GM06990 (cell line): ENCODE data around the gene MUSTN1.

ENCODE experiments used
- DNase-seq: peaks from one replicate; pipeline ENCODE4 v3.0.0-alpha.2; 2011; ENCODE audit not compliant: insufficient read length; ENCODE audit errors: extremely low read depth
- H3K27me3 ChIP-seq: replicated peaks from 2 replicates; pipeline ENCODE4 v1.6.0; 2011; ENCODE audit warnings: low read length; ENCODE audit not compliant: control insufficient read depth, insufficient read depth
- H3K36me3 ChIP-seq: 2 replicates; pipeline ENCODE4 v1.5.1; 2011; ENCODE audit warnings: low read length; ENCODE audit not compliant: control insufficient read depth, insufficient read depth
- H3K4me3 ChIP-seq: replicated peaks from 2 replicates; pipeline ENCODE4 v1.5.1; 2011; ENCODE audit warnings: low read depth, mild to moderate bottlenecking, control low read depth, low read length
- TF ChIP-seq, protein P1 (sequence below): IDR thresholded peaks from 2 replicates; pipeline ENCODE4 v1.5.1; 2011; ENCODE audit warnings: low read length, control low read depth, mild to moderate bottlenecking, inconsistent platforms; ENCODE audit not compliant: insufficient read depth, poor library complexity, severe bottlenecking

MUSTN1 gene

DNA sequence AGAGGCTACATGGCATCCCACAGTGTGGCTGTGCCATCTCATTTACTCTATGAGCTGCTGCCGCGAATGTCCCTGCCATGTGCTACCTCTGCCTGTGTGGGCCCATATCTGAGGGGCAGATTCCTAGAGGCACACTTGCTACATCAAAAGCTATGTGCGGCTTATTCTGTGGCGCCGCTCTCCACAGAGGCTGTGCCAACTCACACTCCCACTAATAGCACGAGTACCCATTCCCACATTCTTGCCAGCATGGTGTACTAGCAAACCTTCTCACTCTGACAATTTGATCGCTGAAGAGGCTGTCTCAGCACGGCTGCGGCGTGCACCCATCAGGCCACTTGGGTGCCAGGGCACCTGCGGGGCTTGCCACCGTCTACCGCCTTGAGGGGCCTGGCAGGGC lies 31.2 kb upstream of the MUSTN1 start:
- TF ChIP-seq, protein P1, sequence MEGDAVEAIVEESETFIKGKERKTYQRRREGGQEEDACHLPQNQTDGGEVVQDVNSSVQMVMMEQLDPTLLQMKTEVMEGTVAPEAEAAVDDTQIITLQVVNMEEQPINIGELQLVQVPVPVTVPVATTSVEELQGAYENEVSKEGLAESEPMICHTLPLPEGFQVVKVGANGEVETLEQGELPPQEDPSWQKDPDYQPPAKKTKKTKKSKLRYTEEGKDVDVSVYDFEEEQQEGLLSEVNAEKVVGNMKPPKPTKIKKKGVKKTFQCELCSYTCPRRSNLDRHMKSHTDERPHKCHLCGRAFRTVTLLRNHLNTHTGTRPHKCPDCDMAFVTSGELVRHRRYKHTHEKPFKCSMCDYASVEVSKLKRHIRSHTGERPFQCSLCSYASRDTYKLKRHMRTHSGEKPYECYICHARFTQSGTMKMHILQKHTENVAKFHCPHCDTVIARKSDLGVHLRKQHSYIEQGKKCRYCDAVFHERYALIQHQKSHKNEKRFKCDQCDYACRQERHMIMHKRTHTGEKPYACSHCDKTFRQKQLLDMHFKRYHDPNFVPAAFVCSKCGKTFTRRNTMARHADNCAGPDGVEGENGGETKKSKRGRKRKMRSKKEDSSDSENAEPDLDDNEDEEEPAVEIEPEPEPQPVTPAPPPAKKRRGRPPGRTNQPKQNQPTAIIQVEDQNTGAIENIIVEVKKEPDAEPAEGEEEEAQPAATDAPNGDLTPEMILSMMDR: no peak

DNA sequence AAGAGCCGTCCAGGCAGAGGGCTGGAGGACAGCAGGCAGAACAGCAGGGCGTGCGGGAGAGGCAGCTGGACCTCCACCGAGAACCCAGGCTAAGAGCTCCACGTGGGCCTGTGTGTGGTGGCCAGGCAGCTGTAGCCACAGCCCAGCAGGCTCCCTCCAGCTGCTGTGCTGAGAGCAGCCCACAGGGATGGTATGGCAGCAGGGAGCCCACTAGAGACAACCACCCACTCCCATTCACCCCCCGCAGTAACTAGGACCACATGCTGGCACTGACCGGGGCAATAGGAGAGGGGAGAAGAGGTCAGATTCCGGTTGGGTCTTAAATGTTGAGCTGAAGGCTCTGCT lies 25.6 kb upstream of the MUSTN1 start:
- H3K27me3 ChIP-seq: no peaks in the 10 kb centered on the region
- DNase-seq: no peak
- TF ChIP-seq, protein P1: no peak
- peaks cover 1% of the 10 kb centered on the region for H3K36me3 ChIP-seq
- H3K4me3 ChIP-seq: no peak overlapping the region

More for the DNA sequence above, 31.2 kb upstream of the MUSTN1 start:
- no peaks in the 10 kb centered on the region for H3K27me3 ChIP-seq
- H3K4me3 ChIP-seq: no peak overlapping the region
- DNase-seq: no peak
- no peaks in the 10 kb centered on the region; the same call in 1 of the 2 replicates for H3K36me3 ChIP-seq

DNA sequence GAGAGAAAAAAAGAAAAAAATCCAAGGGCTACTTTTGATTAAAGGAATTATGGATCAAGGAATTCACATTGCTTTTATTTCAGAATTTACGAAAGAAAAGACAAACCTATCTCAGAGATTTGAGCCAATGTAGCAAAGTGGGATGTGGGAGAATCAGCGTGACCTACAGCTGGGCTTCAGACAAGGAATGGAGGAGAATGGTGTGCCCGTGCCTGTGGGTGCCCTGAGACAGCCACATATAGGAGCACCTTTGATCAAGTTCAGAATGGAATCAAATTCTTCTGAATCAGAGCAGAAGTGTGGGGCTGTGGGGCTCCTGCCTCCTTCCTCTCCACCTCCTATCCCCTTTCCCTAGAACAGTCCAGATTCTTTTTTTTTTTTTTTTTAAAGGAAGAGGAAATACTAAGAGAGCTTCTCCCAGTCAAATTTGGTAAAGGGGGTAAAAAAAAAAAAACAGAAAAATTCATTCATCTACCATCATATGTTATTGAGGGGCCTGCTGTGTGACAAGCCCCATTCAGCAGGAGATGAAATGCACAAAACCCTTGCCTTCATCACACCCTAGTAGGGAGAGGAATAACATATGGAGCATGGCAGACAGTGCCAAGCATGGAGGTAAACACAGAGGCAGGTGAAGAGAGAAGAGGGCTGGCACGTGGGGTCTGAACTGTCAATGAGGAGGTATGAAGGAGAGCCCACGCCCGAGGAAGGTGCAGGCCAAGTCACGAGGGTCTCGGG lies 25.0 kb upstream of the MUSTN1 start:
- TF ChIP-seq, protein P1: no peak
- Histone ChIP-seq H3K27me3 (no peaks in the 10 kb centered on the region), H3K4me3 (no peak overlapping the region), H3K36me3 (peaks cover 1% of the 10 kb centered on the region)
- DNase-seq: no peak

DNA sequence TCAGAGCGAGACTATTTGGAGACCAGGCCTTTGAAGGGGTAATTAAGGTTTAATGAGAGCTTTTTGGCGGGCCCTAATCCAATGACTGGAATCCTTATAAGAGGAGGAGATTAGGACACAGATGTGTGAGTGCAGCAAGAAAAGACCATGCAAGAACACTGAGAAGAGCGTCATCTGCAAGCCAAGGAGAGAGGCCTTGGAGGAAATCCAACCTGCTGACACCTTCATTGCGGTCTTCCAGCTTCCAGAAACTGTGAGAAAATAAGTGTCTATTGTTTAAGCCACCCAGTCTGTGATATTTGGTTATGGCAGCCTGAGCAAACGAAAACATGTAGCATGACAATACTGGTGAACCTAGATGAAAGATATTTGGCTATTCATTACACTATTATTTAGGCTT lies 23.0 kb upstream of the MUSTN1 start:
- no peak overlapping the region for H3K4me3 ChIP-seq
- H3K36me3 ChIP-seq: peaks cover 1% of the 10 kb centered on the region
- DNase-seq: no peak
- no peaks in the 10 kb centered on the region for H3K27me3 ChIP-seq
- TF ChIP-seq, protein P1: no peak

DNA sequence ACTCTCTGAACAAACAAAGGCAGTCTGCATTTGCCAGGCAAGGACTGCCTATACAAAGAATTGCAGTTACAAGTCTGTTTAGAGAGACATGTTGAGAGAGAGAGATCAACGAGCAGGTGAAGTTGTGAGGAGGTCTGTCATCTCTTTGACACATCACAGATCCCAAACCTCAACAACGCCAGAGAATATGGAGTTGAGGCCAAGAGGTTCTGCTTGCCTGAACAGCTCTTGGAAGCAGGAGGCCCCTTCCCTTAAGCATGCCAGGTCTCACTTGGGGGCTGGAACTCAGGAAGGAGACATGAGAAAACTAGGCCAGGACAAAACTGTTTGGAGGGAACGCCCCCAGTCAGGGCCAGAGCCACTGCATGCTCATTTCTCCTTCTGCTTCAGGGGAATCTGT lies 22.3 kb upstream of the MUSTN1 start:
- TF ChIP-seq, protein P1: no peak
- DNase-seq: no peak

DNA sequence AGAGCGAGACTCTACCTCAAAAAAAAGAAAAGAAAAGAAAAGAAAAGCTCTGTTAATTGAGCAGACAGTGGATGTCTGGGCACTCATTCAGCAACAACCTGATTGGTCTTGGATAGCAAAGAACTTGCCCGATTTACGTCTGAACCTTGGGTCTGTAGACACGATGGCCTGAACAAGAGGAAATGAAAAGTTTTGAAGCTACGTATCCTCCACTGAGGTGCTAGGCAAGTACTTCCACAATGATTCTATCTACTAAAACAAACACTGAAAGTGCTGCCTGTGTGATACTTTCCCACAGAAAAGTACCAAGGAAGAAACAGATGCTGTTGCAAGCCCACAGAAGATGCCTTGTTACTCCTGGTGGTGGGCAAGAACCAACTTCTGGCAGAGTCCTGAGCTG lies 21.8 kb upstream of the MUSTN1 start:
- DNase-seq: no peak
- no peaks in the 10 kb centered on the region for H3K27me3 ChIP-seq
- peaks cover 5% of the 10 kb centered on the region for H3K36me3 ChIP-seq
- H3K4me3 ChIP-seq: no peak overlapping the region
- TF ChIP-seq, protein P1: no peak

More for the DNA sequence above, 22.3 kb upstream of the MUSTN1 start:
- no peaks in the 10 kb centered on the region for H3K27me3 ChIP-seq
- H3K36me3 ChIP-seq: peaks cover 1% of the 10 kb centered on the region
- H3K4me3 ChIP-seq: no peak overlapping the region
